GM12872 (cell line): Measurements from ENCODE around the gene SCLT1.

Experiments used
- TF ChIP-seq, protein P1 (sequence below): IDR thresholded peaks from 3 replicates; pipeline ENCODE4 v1.5.1; 2011; ENCODE audit warnings: low read depth, mild to moderate bottlenecking, low read length, moderate library complexity; ENCODE audit not compliant: insufficient read depth

Gene SCLT1

DNA sequence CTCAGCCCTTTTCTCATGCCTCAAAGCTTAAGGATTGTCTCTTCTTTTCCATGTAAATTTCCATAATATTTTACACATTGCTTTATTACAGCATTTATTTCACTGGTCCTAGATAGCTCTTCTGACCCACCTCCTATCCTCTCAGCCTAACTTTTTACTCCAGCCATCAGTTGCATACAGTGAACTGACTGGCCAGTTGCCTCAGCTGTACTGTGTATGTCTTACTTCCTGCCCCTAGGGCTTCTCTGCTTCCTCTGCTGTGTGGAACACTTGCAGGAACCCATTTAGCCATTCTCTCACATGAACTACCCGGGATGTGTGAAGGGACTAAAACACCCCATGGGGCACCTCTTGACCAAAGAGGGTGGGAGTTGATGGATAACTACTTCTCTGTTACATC is 20.6 kb upstream of the SCLT1 start:
- TF ChIP-seq, protein P1, sequence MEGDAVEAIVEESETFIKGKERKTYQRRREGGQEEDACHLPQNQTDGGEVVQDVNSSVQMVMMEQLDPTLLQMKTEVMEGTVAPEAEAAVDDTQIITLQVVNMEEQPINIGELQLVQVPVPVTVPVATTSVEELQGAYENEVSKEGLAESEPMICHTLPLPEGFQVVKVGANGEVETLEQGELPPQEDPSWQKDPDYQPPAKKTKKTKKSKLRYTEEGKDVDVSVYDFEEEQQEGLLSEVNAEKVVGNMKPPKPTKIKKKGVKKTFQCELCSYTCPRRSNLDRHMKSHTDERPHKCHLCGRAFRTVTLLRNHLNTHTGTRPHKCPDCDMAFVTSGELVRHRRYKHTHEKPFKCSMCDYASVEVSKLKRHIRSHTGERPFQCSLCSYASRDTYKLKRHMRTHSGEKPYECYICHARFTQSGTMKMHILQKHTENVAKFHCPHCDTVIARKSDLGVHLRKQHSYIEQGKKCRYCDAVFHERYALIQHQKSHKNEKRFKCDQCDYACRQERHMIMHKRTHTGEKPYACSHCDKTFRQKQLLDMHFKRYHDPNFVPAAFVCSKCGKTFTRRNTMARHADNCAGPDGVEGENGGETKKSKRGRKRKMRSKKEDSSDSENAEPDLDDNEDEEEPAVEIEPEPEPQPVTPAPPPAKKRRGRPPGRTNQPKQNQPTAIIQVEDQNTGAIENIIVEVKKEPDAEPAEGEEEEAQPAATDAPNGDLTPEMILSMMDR = no peak

DNA sequence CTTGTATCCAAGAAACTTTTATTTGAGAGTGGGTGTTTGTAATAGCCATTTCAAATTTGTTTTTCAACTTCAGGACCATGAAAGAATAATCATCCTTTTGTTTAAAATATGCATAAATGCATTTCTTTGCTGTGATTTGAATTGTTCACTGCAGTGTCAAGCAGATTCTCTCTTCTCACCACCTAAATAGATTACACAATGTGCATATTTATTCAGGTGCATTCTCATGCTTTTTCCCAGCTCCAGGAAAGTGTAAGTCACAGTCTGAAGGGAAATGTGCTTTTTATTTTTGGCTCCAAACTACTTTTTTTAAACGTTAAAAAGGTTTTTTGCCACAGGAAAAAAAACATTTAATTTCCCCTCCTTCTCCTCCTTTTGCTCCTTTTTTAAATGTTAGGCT is 20.1 kb upstream of the SCLT1 start:
- TF ChIP-seq, protein P1 = no peak

- TF ChIP-seq, protein P1 = 0 out of 3 replicates have a peak, but pooled peaks have one; percentile 7
Measured at GRCh38 chr4:129111919-129112318, 18.6 kb upstream of the SCLT1 start.

DNA sequence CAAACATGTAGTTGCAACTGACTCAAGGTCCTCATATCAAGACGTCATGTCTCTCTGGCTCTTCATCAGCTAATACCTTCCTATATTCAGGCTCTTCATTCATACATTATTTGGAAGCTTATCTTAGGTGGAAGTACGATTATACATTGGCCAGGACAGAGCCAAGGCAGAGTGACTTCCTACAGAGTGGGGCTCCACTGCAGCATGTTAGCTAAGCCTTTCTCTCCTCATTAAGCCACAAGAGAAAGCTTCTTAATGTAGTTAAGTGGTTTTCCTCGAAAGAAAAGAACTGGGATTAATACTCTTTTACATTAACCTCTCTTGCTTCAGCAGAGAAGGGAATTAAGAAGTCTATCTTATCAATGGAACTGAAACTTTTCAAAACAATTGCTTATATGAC is 17.6 kb upstream of the SCLT1 start:
- TF ChIP-seq, protein P1 = no peak

DNA sequence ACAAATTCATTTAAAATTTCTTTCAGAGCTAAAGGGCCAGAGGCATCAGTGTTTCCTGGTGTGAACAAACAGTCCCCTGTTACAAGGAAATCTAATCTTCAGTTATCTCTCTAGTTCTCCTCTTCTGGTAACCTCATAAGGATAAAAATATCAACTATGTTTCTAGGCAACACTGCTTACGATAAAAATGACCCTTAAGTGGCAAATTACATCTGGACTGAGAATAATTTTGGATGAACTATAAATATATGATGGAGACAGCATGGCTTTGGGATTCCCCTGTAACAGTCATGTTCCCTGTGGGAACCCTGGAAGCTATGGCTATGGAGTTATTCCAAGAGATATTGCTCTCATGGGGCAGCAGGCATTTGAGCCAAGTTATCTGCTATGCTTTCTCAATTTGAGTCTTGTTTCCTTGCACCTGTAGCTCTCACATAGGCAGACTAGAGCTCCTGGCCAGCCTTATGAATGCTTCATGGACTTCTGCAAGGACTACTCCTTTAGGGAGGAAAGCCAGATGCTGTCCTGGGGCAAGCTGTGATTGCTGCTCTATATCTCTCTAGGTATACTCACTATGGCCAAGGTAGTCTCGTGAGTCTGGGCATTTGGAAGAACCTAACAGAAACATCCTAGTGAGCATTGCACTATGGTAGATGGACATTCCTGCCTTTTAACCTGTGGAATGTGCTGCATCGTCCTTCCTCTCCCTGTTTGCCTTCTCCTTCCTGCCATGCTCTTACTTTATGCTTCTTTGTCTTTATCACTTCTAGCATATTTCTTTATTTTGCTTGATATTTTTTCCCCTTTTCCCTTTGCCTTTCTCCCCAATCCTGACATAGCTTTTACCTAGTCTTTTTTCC is 16.9 kb upstream of the SCLT1 start:
- TF ChIP-seq, protein P1 = no peak

DNA sequence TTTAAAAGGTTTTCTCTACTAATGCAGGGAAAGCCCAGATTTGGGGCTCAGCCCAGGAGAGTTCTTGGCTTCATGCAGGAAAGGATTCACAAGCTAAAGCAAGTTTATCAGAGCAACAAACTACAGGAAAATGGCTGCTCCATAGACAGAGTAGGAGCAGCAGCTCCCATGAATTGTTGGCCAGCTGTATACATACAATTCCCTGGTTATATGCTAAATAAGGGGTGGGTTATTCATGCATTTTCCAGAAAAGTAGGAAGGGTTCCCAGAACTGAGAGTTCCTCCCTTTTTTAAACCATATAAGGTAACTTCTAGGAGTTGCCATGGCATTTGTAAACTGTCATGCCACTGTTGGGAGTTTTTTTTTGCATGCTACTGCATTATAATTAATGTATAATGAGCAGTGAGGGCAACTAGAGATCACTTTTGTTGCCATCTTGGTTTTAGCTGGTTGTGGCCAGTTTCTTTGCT is 5.2 kb upstream of the SCLT1 start:
- TF ChIP-seq, protein P1 = no peak

DNA sequence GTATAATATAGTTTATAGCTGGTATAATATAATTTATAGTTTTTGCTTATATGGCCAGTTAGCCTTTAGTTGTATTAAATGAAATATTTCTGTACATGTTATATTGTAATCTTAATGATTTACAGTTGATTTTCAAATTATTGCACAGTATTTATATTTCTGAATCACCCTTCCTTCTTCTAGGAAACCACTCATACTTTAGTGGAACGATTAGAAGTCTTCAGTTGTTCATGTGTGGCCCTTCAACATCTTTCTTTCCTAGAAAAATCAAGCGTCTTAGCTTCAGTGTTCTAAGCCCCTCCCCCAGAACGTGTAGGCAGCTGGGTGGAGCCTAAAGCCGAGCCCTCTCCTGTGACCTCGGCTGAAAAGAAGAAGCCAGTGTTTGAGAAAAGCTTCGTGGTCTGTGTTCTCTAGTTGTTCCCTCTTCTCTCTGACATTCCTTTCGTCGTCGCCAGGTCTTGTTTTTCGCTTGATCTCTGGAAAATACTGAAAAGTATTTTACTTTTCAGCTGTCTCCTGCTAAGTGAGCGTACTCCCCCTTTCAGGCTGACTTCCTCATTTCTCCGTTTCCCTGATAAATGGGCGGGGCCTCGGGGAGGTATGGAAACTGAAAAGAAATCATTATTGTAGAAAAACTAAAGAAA is 2.6 kb upstream of the SCLT1 start, which contains the start of gene C4orf33:
TSS of gene C4orf33 (plus strand) at position 342 of the 644 bp plus-strand sequence. CDS start 6,459 bp downstream, outside the sequence.
- TF ChIP-seq, protein P1 = no peak
